Neural cell (in vitro differentiated cells): ENCODE data around the gene RBM15. TPM values are rescaled to one million over a fixed set of nuclear protein-coding genes. Genes with fewer than 3 reads are reported as not detected.

Experiments
- H2AFZ ChIP-seq: fragments of 200-600, 300-800 bp; sonication (generic), shearing (Covaris generic); 2 replicates; pipeline ENCODE4 v1.6.0; 2014; ENCODE audit warnings: low read depth, mild to moderate bottlenecking, antibody characterized with exemption, low read length, moderate library complexity
- H3F3A ChIP-seq: fragments of 200-600 bp; shearing (Covaris generic); 2 replicates; pipeline ENCODE4 v1.6.1; 2016; ENCODE audit warnings: mild to moderate bottlenecking, moderate library complexity, mixed read lengths, antibody characterized with exemption, low read length; ENCODE audit not compliant: insufficient read depth, poor library complexity, severe bottlenecking
- H3K27ac ChIP-seq: fragments of 200-600, 300-800 bp; sonication (generic), shearing (Covaris generic); 2 replicates; pipeline ENCODE4 v1.5.1; 2014; ENCODE audit warnings: mild to moderate bottlenecking, low read length, moderate library complexity
- H3K27me3 ChIP-seq: fragments of 300-800, 200-600 bp; sonication (generic), shearing (Covaris generic); 2 replicates; pipeline ENCODE4 v1.6.0; 2014; ENCODE audit warnings: mild to moderate bottlenecking, low read depth, low read length, moderate library complexity; ENCODE audit not compliant: insufficient read depth
- H3K36me3 ChIP-seq: fragments of 300-800, 200-600 bp; sonication (generic), shearing (Covaris generic); 2 replicates; pipeline ENCODE4 v1.5.1; 2014; ENCODE audit warnings: mild to moderate bottlenecking, antibody characterized with exemption, low read length, moderate library complexity; ENCODE audit not compliant: insufficient read depth
- H3K4me2 ChIP-seq: fragments of 300-800, 200-600 bp; sonication (generic), shearing (Covaris generic); 2 replicates; pipeline ENCODE4 v1.6.0; 2014; ENCODE audit warnings: mild to moderate bottlenecking, low read length
- H3K4me3 ChIP-seq: fragments of 300-800, 200-600 bp; sonication (generic), shearing (Covaris generic); 2 replicates; pipeline ENCODE4 v1.5.1; 2014; ENCODE audit warnings: mild to moderate bottlenecking, low read length, moderate library complexity
- H3K79me2 ChIP-seq: fragments of 200-600 bp; shearing (Covaris generic); replicated peaks from 2 replicates; pipeline ENCODE4 v1.6.0; 2014; ENCODE audit warnings: mild to moderate bottlenecking, low read length, moderate library complexity; ENCODE audit not compliant: insufficient read depth
- H3K9ac ChIP-seq: fragments of 300-800, 200-600 bp; sonication (generic), shearing (Covaris generic); 2 replicates; pipeline ENCODE4 v1.6.1; 2016; ENCODE audit warnings: mild to moderate bottlenecking, low read length, mixed read lengths
- H3K9me2 ChIP-seq: fragments of 200-600 bp; shearing (Covaris generic); 2 replicates; pipeline ENCODE4 v1.6.1; 2016; ENCODE audit warnings: mild to moderate bottlenecking, low read length, mixed read lengths; ENCODE audit not compliant: insufficient read depth
- H3K9me3 ChIP-seq: fragments of 200-600, 300-800 bp; sonication (generic), shearing (Covaris generic); 2 replicates; pipeline ENCODE4 v1.6.1; 2016; ENCODE audit warnings: mild to moderate bottlenecking, mixed run types, low read length, moderate library complexity, mixed read lengths
- H4K20me1 ChIP-seq: fragments of 200-600 bp; shearing (Covaris generic); 2 replicates; pipeline ENCODE4 v1.6.1; 2016; ENCODE audit warnings: mild to moderate bottlenecking, mixed run types; ENCODE audit not compliant: insufficient read depth
- EP300 ChIP-seq: fragments of 450-650 bp; conservative IDR thresholded peaks from 2 replicates; pipeline ENCODE4 v1.6.1; 2014; ENCODE audit warnings: antibody characterized with exemption, mild to moderate bottlenecking, moderate library complexity; ENCODE audit not compliant: poor library complexity, severe bottlenecking
- EZH2 ChIP-seq: fragments of 200-600, 300-800 bp; shearing (Covaris generic), sonication (generic); IDR thresholded peaks from 2 replicates; pipeline ENCODE4 v1.6.1; 2014; ENCODE audit warnings: antibody characterized with exemption, low read length, borderline replicate concordance, mild to moderate bottlenecking; ENCODE audit not compliant: insufficient read depth, poor library complexity, severe bottlenecking
- MXI1 ChIP-seq: fragments of 450-650 bp; conservative IDR thresholded peaks from 2 replicates; pipeline ENCODE4 v1.6.1; 2014; ENCODE audit warnings: antibody characterized with exemption, mild to moderate bottlenecking; ENCODE audit not compliant: poor library complexity, severe bottlenecking
- POLR2AphosphoS5 ChIP-seq: IDR thresholded peaks from 2 replicates; pipeline ENCODE4 v1.6.1; 2012
- RAD21 ChIP-seq: fragments of 450-650 bp; conservative IDR thresholded peaks from 2 replicates; pipeline ENCODE4 v1.6.1; 2014; ENCODE audit warnings: antibody characterized with exemption, mild to moderate bottlenecking, moderate library complexity
- SMC3 ChIP-seq: fragments of 450-650 bp; conservative IDR thresholded peaks from 2 replicates; pipeline ENCODE4 v1.6.1; 2014; ENCODE audit warnings: antibody characterized with exemption, mild to moderate bottlenecking, moderate library complexity; ENCODE audit not compliant: poor library complexity
- TAF1 ChIP-seq: IDR thresholded peaks from 2 replicates; pipeline ENCODE4 v1.6.1; 2012; ENCODE audit warnings: low read depth
- polyA plus RNA-seq: library from polyadenylated mRNA; depleted of rRNA; stranded (reverse); fragments of >200 nt; gene quantifications from 2 replicates; pipeline ENCODE4 v1.2.3, GENCODE V29; 2014
- TF ChIP-seq, protein P1 (sequence below): IDR thresholded peaks from 2 replicates; pipeline ENCODE4 v1.6.1; 2012; ENCODE audit warnings: borderline replicate concordance
- TF ChIP-seq, protein P2 (sequence below): fragments of 450-650 bp; IDR thresholded peaks from 2 replicates; pipeline ENCODE4 v1.5.1; 2014; ENCODE audit warnings: antibody characterized with exemption, mild to moderate bottlenecking, moderate library complexity; ENCODE audit not compliant: poor library complexity, severe bottlenecking

Gene RBM15
- polyA plus RNA-seq, 1 donor from 2014 or later = 8.1 TPM

DNA sequence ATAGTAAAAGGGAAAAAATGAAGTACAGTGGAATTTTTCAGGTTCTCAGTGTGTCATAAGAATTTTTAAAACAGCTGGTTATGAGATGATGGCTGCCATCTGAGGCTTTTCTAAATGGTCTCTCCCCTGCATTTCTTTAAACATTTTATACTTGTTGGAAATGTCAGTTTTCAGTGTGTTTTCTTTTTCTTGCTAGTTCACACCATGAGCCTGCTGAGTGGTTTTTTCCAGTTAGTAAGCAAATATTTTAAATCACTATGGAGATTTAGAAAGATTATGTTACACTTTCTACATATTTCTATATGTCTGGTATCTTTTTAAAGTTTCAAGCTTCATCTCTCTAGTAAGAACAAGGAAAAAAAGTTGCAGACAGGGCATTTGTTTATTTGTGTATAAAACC, 9.6 kb downstream of the RBM15 start:
- Histone ChIP-seq H3K9ac (no peak overlapping the region), H3K4me2 (peak overlapping the region; percentile 7), H3F3A (no peaks in the 10 kb centered on the region), H3K27ac (no peak overlapping the region), H3K9me2 (no peaks in the 10 kb centered on the region), H4K20me1 (no peaks in the 10 kb centered on the region), H2AFZ (no peak overlapping the region), H3K9me3 (no peaks in the 10 kb centered on the region), H3K36me3 (no peaks in the 10 kb centered on the region), H3K79me2 (peaks cover 72% of the 10 kb centered on the region), H3K27me3 (no peaks in the 10 kb centered on the region), H3K4me3 (peak overlapping the region; percentile 38)
- TF ChIP-seq EP300 = no peak
- TF ChIP-seq TAF1 = no peak
- TF ChIP-seq SMC3 = no peak
- no peak for TF ChIP-seq RAD21
- TF ChIP-seq EZH2 = no peak
- TF ChIP-seq MXI1 = no peak
- TF ChIP-seq POLR2AphosphoS5 = no peak
- TF ChIP-seq, protein P1, sequence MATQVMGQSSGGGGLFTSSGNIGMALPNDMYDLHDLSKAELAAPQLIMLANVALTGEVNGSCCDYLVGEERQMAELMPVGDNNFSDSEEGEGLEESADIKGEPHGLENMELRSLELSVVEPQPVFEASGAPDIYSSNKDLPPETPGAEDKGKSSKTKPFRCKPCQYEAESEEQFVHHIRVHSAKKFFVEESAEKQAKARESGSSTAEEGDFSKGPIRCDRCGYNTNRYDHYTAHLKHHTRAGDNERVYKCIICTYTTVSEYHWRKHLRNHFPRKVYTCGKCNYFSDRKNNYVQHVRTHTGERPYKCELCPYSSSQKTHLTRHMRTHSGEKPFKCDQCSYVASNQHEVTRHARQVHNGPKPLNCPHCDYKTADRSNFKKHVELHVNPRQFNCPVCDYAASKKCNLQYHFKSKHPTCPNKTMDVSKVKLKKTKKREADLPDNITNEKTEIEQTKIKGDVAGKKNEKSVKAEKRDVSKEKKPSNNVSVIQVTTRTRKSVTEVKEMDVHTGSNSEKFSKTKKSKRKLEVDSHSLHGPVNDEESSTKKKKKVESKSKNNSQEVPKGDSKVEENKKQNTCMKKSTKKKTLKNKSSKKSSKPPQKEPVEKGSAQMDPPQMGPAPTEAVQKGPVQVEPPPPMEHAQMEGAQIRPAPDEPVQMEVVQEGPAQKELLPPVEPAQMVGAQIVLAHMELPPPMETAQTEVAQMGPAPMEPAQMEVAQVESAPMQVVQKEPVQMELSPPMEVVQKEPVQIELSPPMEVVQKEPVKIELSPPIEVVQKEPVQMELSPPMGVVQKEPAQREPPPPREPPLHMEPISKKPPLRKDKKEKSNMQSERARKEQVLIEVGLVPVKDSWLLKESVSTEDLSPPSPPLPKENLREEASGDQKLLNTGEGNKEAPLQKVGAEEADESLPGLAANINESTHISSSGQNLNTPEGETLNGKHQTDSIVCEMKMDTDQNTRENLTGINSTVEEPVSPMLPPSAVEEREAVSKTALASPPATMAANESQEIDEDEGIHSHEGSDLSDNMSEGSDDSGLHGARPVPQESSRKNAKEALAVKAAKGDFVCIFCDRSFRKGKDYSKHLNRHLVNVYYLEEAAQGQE = no peak
- TF ChIP-seq, protein P2, sequence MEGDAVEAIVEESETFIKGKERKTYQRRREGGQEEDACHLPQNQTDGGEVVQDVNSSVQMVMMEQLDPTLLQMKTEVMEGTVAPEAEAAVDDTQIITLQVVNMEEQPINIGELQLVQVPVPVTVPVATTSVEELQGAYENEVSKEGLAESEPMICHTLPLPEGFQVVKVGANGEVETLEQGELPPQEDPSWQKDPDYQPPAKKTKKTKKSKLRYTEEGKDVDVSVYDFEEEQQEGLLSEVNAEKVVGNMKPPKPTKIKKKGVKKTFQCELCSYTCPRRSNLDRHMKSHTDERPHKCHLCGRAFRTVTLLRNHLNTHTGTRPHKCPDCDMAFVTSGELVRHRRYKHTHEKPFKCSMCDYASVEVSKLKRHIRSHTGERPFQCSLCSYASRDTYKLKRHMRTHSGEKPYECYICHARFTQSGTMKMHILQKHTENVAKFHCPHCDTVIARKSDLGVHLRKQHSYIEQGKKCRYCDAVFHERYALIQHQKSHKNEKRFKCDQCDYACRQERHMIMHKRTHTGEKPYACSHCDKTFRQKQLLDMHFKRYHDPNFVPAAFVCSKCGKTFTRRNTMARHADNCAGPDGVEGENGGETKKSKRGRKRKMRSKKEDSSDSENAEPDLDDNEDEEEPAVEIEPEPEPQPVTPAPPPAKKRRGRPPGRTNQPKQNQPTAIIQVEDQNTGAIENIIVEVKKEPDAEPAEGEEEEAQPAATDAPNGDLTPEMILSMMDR = no peak

DNA sequence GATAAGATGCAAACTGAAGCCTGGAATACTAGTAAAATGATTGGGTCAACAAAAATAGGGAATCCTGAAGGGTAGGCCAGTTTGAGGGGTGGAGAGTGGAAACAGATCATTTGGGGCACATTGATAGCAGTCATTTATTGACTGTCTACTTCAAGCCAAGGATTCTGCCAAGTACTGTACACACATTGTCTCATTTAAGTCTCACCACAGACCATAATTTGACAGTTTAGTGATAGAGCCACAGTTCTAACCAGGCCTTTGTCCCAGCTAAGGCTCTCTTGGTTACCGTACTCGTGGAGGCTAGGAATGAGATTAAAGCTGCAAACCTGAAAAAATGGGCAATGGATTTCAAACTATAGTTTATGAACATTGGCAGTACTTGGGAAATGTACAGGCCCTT, 11.2 kb downstream of the RBM15 start:
- H3K27me3 ChIP-seq = no peaks in the 10 kb centered on the region
- H2AFZ ChIP-seq = no peak overlapping the region
- H3K27ac ChIP-seq = no peak overlapping the region
- H3K4me2 ChIP-seq = no peak overlapping the region
- H4K20me1 ChIP-seq = no peaks in the 10 kb centered on the region
- TF ChIP-seq EP300 (no peak), POLR2AphosphoS5 (no peak), MXI1 (no peak), RAD21 (no peak), SMC3 (no peak), EZH2 (no peak), TAF1 (no peak)
- TF ChIP-seq, protein P1 = no peak
- TF ChIP-seq, protein P2 = no peak
- H3K79me2 ChIP-seq = peaks cover 63% of the 10 kb centered on the region
- no peaks in the 10 kb centered on the region for H3K9me3 ChIP-seq
- peak overlapping the region; percentile 30 for H3K4me3 ChIP-seq
- H3F3A ChIP-seq = no peaks in the 10 kb centered on the region
- H3K9ac ChIP-seq = no peak overlapping the region
- no peaks in the 10 kb centered on the region for H3K9me2 ChIP-seq
- no peaks in the 10 kb centered on the region for H3K36me3 ChIP-seq
